ENCODE results near the gene VMP1. TPM values are rescaled to one million over a fixed set of nuclear protein-coding genes. Genes with fewer than 3 reads are reported as not detected.

The VMP1 gene
- total RNA-seq, 1 experiment from 2014 or later, result 281 TPM

GRCh38 chr17:59796138-59796537, 88.7 kb downstream of the VMP1 start:
- ATAC-seq (no peak), DNase-seq (ENCODE audit: low read depth, low spot score) (no peak)
- ChIA-PET POLR2A (no interaction called here), CTCF (no interaction called here)
- BruUV-seq (replicated peaks), result no TSS peak
- Histone ChIP-seq H3K27ac (ENCODE audit: low read length) (peak overlapping the region; percentile 99), H3K4me3 (ENCODE audit: low read depth in 2 of 2, low read length in 2 of 2) (no peak overlapping the region), H3K4me1 (ENCODE audit: control insufficient read depth, insufficient read depth, low read length) (peaks cover 25% of the 10 kb centered on the region), H3K9me3 (ENCODE audit: control insufficient read depth, insufficient read depth, low read depth, low read length) (no peaks in the 10 kb centered on the region), H3K36me3 (ENCODE audit: control insufficient read depth, insufficient read depth, low read length) (peaks cover 5% of the 10 kb centered on the region), H3K27me3 (ENCODE audit: control insufficient read depth, insufficient read depth, low read length) (no peaks in the 10 kb centered on the region)
- intact Hi-C loops (cut with micrococcal nuclease; ENCODE audit: unreplicated experiment) (no loop called here), in situ Hi-C loops (cut with HindIII; ENCODE audit: low pct_unique_long_range_greater_than_20kb, low sequenced_read_pairs) (no loop called here)
- no peak for TF ChIP-seq CTCF (IDR thresholded peaks at IDR 0.05)
- TF ChIP-seq REST (IDR thresholded peaks at IDR 0.05; ENCODE audit: insufficient read depth in 1 of 2, low read depth in 2 of 2, low read length in 1 of 2), result no peak
- no peak for TF ChIP-seq SIN3A (IDR thresholded peaks at IDR 0.05; ENCODE audit: borderline replicate concordance, insufficient read depth, low read depth, low read length)
- no peak for TF ChIP-seq POLR2AphosphoS5 (IDR thresholded peaks at IDR 0.05; ENCODE audit: low read depth, low read length)
- no peak for TF ChIP-seq TCF7L2 (IDR thresholded peaks at IDR 0.05; ENCODE audit: low read depth, low read length)

GRCh38 chr17:59796785-59797205, 89.3 kb downstream of the VMP1 start:
- CTCF ChIA-PET, result no interaction called here
- no TSS peak for BruUV-seq (replicated peaks)
- no peak for TF ChIP-seq REST (IDR thresholded peaks at IDR 0.05; ENCODE audit: insufficient read depth in 1 of 2, low read depth in 2 of 2, low read length in 1 of 2)
- TF ChIP-seq SIN3A (IDR thresholded peaks at IDR 0.05; ENCODE audit: borderline replicate concordance, insufficient read depth, low read depth, low read length), result no peak
- TF ChIP-seq CTCF (IDR thresholded peaks at IDR 0.05), result no peak
- no peak for TF ChIP-seq POLR2AphosphoS5 (IDR thresholded peaks at IDR 0.05; ENCODE audit: low read depth, low read length)
- TF ChIP-seq TCF7L2 (IDR thresholded peaks at IDR 0.05; ENCODE audit: low read depth, low read length), result no peak
- H3K27ac ChIP-seq (ENCODE audit: low read length), result peak overlapping the region; percentile 99
- peaks cover 5% of the 10 kb centered on the region for H3K36me3 ChIP-seq (ENCODE audit: control insufficient read depth, insufficient read depth, low read length)
- no peaks in the 10 kb centered on the region for H3K27me3 ChIP-seq (ENCODE audit: control insufficient read depth, insufficient read depth, low read length)
- intact Hi-C loops (cut with micrococcal nuclease; ENCODE audit: unreplicated experiment) (no loop called here), in situ Hi-C loops (cut with HindIII; ENCODE audit: low pct_unique_long_range_greater_than_20kb, low sequenced_read_pairs) (no loop called here)
- no peaks in the 10 kb centered on the region for H3K9me3 ChIP-seq (ENCODE audit: control insufficient read depth, insufficient read depth, low read depth, low read length)
- POLR2A ChIA-PET, result no interaction called here
- no peak overlapping the region for H3K4me3 ChIP-seq (ENCODE audit: low read depth in 2 of 2, low read length in 2 of 2)
- peaks cover 25% of the 10 kb centered on the region for H3K4me1 ChIP-seq (ENCODE audit: control insufficient read depth, insufficient read depth, low read length)
- ATAC-seq (no peak), DNase-seq (ENCODE audit: low read depth, low spot score) (no peak)
